Renal cortical epithelial cell (primary cell): Measurements from ENCODE around the gene TBL1Y. TPM values are rescaled to one million over a fixed set of nuclear protein-coding genes. Genes with fewer than 3 reads are reported as not detected.
A peak's percentile ranks its signal among the peaks of the same experiment; 100 is the strongest.

ENCODE experiments used
- DNase-seq: peaks from one replicate; pipeline ENCODE4 v3.0.0-alpha.2; 2011; ENCODE audit warnings: low read depth
- total RNA-seq: library from RNA; depleted of rRNA; stranded (reverse); fragments of >200 nt; gene quantifications from 2 replicates; pipeline ENCODE4 v1.2.3, GENCODE V29; 2014

The TBL1Y gene
- total RNA-seq, result 0.69 TPM in 1 of 2 replicates, not detected in the other

DNA sequence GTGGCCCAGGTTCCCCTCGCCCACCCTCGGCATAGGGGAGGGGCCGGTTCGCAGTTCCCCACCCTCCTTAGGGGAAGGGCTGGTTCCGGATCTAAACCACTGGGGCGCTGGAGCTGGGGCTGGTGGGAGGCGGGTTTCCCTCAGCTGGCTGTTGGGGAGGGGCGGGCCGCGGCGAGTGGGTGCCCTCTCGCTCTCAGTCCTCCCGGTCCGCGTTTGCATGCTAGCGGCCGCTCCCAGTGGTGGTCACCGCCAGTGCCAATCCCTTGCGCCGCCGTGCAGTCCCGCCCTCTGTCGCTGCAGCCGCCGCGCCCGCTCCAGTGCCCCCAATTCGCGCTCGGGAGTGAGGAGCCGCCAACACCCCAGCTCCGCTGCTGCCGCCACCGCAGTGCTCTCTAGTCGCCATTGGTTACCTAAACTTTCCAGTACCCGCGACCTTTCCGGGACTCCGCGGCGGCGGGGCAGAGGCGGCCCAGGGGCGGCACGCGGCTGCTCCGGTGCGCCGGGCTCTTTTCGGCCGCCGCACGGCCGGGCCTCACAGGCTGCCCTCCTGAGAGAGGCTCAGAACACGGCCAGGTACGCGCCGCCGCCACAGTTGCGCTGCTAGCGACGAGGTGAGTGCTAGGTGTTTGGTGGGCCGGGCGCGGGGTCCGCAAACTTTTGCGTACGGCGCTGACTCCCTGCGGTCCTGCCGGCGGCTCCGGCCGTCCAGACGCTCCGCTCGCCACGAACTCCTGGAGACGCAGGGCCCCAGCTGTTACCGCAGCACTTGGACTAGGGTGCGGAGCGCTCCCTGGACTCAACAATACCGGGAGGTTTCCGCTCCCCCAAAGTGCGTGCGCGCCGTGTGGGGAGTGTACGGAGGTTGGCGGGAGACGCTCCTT lies at the start of gene TBL1Y:
TBL1Y (plus strand) TSS at position 326 of the 881 bp plus-strand sequence. CDS start 114,388 bp downstream, outside the sequence.
- no peak for DNase-seq

DNA sequence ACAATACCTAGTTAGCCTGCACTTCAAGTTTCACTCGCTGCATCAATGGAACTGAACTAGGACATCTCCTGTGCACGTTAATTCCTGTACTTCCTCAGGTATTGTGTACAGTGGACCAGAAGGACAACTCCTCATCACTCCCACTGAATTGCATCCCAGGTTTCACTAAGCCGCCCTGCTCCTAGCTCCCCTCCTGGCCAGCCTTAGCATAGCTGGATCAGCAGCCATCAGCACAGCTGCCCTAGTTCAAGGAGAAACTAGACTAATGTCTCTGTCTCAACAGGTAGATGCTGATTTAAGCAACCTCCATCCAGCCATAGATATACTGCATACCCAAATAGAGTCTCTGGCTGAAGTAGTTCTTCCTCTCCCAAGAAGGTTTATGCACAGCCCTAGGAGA lies 16.0 kb upstream of the TBL1Y start:
- DNase-seq, result no peak

DNA sequence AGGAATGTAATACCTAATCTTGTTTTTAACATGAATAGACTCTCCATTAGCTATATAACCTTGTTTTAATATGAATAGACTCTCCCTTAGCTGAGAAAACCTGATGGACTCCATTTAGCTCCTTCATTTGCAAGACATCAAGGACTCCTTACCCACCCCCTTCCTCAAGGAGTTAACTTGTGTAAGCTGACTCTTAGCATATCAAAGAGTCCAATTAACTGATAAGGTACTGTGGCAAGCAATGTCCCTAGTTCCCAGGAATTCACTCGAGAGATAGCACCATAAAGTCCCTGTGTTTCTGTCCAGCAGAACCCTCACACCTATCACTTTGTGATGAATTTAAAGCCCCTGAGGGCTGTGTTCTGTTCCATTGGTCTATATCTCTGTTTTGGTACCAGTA lies 15.3 kb upstream of the TBL1Y start:
- no peak for DNase-seq

GRCh38 chrY:6902116-6902515 lies 8.4 kb upstream of the TBL1Y start:
- peak; percentile 17 for DNase-seq

GRCh38 chrY:6907591-6907990 lies 2.9 kb upstream of the TBL1Y start:
- no peak for DNase-seq

DNA sequence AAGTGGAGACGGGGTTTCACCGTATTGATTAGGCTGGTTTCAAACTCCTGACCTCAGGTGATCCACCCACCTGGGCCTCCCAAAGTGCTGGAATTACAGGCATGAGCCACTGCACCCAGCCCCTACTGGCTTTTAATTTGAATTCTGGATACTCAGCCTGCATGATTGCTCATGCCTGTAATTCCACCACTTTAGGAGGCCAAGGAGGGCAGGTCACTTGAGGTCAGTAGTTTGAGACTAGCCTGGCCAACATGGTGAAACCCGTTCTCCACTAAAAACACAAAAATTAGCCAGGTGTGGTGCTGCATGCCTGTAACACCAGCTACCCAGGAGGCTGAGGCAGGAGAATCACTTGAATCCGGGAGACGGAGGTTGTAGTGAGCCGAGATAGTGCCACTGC lies 2.5 kb upstream of the TBL1Y start:
- peak; percentile 22 for DNase-seq

DNA sequence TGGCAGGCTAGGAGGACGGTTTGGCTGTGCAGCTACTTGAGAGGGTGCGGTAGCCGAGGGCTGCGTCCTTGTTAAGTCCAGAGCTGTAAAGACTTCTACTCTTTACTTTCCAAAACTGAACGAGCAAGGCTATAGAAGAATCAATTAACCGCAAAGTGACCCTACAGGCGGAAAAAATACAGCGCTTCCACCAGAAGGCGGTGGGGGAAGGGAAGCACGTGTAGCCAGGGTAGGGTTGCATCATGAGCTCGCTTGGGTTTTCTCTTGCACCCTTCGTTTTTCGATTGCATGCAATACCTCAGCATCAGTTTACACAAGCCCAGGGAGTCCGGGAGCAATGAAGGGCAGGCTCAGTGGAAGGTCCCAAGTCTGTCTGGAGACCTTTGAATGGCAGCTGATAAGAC lies 1.4 kb upstream of the TBL1Y start:
- DNase-seq, result peak; percentile 37

GRCh38 chrY:6909856-6910255 lies 641 bp upstream of the TBL1Y start:
- no peak for DNase-seq

- DNase-seq, result no peak
These were observed 870 bp downstream of the TBL1Y start, which contains the start of gene AMELY for GRCh38 chrY:6911253-6911881. AMELY (minus strand) TSS chrY:6911752; CDS start chrY:6872608, 39,144 bp downstream.

- no peak for DNase-seq
These were observed 2.9 kb downstream of the TBL1Y start for GRCh38 chrY:6913362-6913761.

- DNase-seq, result no peak
These were observed 10.6 kb downstream of the TBL1Y start for GRCh38 chrY:6921061-6921460.

DNA sequence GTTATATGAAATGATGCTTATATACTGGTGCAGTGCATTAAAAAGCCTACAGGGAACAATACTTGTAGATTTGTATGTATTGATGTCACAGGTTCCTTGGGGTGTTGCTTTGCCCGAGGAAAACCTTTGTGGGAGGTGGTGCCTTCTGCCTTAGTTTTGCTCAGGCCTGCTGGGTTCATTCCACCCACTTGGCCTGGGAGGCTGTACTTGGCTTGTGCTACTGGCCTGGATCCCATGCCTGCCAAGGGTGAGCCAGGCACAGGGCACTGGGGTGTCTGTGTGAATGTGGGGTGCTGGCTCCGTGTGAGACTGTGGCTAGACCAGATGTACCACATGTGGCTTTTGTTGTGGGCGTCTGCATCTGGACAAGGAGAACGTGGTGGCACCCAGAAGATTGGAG lies 17.8 kb downstream of the TBL1Y start:
- DNase-seq, result no peak

- DNase-seq, result no peak
These were observed 18.7 kb downstream of the TBL1Y start for GRCh38 chrY:6929237-6929636.

- no peak for DNase-seq
These were observed 21.4 kb downstream of the TBL1Y start for GRCh38 chrY:6931779-6932396.

DNA sequence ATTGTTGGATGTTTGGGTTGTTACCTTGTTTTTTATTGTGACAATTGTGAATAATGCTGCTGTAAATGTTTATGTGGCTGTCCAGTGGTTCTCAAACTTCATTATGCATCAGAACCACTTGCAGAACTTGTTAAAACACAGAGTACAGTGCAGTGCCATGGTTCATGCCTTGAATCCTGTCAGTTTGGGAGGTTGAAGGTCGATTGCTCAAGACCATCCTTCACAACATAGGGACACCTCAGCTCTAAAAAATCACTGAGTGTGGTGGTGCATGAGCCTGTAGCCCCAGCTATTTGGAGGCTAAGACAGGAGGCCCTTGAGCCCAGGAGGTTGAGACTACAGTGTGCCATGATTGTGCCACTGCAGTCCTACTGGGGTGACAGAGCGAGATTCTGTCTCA lies 25.0 kb downstream of the TBL1Y start:
- DNase-seq, result no peak

GRCh38 chrY:6947695-6948094 lies 37.2 kb downstream of the TBL1Y start:
- no peak for DNase-seq

DNA sequence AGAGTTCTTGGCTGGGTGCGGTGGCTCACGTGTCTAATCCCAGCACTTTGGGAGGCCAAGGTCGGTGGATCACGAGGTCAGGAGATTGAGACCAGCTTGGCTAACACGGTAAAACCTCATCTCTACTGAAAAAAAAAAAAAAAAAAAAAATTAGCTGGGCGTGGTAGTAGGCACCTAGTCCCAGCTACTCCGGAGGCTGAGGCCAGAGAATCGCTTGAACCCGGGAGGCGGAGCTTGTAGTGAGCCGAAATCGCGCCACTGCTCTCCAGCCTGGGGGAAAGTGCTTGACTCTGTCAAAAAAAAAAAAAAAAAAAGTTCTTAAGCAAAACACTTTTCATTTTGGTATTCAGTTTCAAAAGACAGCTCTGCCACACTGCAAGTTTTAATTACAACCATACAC lies 37.9 kb downstream of the TBL1Y start:
- DNase-seq, result no peak

- no peak for DNase-seq
These were observed 39.5 kb downstream of the TBL1Y start for GRCh38 chrY:6949947-6950346.

DNA sequence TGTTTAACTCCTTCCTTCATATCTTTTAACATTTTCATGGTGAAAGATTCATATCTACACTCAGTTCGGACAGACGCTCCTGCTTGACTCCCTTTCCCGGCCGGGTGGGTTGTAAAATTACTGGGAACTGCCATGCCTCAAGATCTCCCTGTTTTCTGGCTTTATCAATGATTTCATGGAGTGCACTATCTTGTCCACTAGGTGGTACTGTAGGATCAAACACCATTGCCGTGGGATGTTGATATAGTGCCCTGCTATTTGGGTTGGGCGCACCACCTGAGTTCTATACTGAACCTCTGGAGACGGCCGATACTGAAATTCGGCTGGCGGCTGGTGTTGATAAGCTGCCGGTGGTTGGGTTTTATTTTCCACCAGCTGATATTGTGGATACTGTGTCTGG lies 54.2 kb downstream of the TBL1Y start:
- peak; percentile 40 for DNase-seq

- peak; percentile 49 for DNase-seq
These were observed 56.0 kb downstream of the TBL1Y start for GRCh38 chrY:6966521-6966920.

DNA sequence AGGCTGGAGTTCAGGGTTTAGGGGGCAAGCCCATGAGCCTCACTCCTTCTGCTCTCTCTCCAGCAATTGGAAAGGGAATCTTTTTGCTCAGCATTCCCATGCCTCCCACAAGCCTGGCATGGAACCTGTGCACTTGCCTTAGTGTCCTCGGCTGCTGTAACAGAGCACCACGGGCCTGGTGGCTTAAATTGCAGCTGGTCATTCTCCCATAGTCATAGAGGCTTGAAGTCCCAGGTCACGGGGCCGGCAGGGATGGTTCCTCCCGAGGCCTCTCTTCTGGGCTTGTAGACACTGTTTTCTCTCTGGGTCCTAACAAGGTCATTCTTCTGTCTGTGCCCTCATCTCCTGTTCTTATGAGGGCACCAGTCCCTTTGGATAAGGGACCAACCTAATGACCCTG lies 57.2 kb downstream of the TBL1Y start:
- DNase-seq, result no peak

GRCh38 chrY:6968191-6968590 lies 57.7 kb downstream of the TBL1Y start:
- peak; percentile 67 for DNase-seq
